Stomach smooth muscle (tissue), 2 donors: ENCODE data around the gene WFIKKN1.

Source experiments
- H3K27ac ChIP-seq: one replicate; pipeline ENCODE4 v1.7.0; 2013; ENCODE audit warnings: mild to moderate bottlenecking, low read length, inconsistent platforms
- H3K27me3 ChIP-seq, 2 donors: one replicate each; pipeline ENCODE4 v1.7.0; 2013; ENCODE audit warnings: low read length in 2 of 2; ENCODE audit not compliant: insufficient read depth in 2 of 2, control insufficient read depth in 1 of 2
- H3K36me3 ChIP-seq, 2 donors: one replicate each; pipeline ENCODE4 v1.7.0; 2013; ENCODE audit warnings: low read length in 2 of 2; ENCODE audit not compliant: control insufficient read depth in 2 of 2, insufficient read depth in 2 of 2
- H3K4me1 ChIP-seq: one replicate; pipeline ENCODE4 v1.7.0; 2013; ENCODE audit warnings: low read length; ENCODE audit not compliant: control insufficient read depth, insufficient read depth
- H3K4me3 ChIP-seq, 2 donors: one replicate each; pipeline ENCODE4 v1.7.0; 2013; ENCODE audit warnings: low read length in 2 of 2
- H3K9ac ChIP-seq, 2 donors: one replicate each; pipeline ENCODE4 v1.7.0; 2013; ENCODE audit warnings: low read length in 2 of 2, mild to moderate bottlenecking in 1 of 2
- H3K9me3 ChIP-seq, 2 donors: one replicate each; pipeline ENCODE4 v1.7.0; 2013; ENCODE audit warnings: low read length in 2 of 2; ENCODE audit not compliant: control insufficient read depth in 2 of 2
- donor health status: healthy.
- donor health status: Pancreatic carcinoma.

WFIKKN1 gene

GRCh38 chr16:632486-633335 is 1.9 kb downstream of the WFIKKN1 start:
- Histone ChIP-seq H3K4me1 (peaks cover 31% of the 10 kb centered on the region), H3K27ac (no peak overlapping the region), H3K4me3 (no peak overlapping the region), H3K27me3 (peaks cover 2 to 6% of the 10 kb centered on the region in 2 donors), H3K36me3 (peaks cover 0 to 2% of the 10 kb centered on the region in 2 donors), H3K9ac (no peak overlapping the region), H3K9me3 (no peaks in the 10 kb centered on the region)

GRCh38 chr16:633336-634050 is 2.7 kb downstream of the WFIKKN1 start:
- peaks cover 2 to 6% of the 10 kb centered on the region in 2 donors for H3K27me3 ChIP-seq
- H3K9me3 ChIP-seq: no peaks in the 10 kb centered on the region
- H3K36me3 ChIP-seq: no peaks in the 10 kb centered on the region
- no peak overlapping the region for H3K9ac ChIP-seq
- H3K27ac ChIP-seq: no peak overlapping the region
- H3K4me1 ChIP-seq: peaks cover 36% of the 10 kb centered on the region
- no peak overlapping the region for H3K4me3 ChIP-seq

- H3K27me3 ChIP-seq: peaks cover 2 to 6% of the 10 kb centered on the region in 2 donors
- no peak overlapping the region for H3K27ac ChIP-seq
- no peaks in the 10 kb centered on the region for H3K9me3 ChIP-seq
- H3K4me3 ChIP-seq: no peak overlapping the region
- no peak overlapping the region for H3K9ac ChIP-seq
- H3K36me3 ChIP-seq: no peaks in the 10 kb centered on the region
- peaks cover 36% of the 10 kb centered on the region for H3K4me1 ChIP-seq
Measured at GRCh38 chr16:634051-634670, 3.4 kb downstream of the WFIKKN1 start.

- Histone ChIP-seq H3K27me3 (peaks cover 2 to 6% of the 10 kb centered on the region in 2 donors), H3K4me1 (peaks cover 34% of the 10 kb centered on the region), H3K36me3 (no peaks in the 10 kb centered on the region), H3K27ac (no peak overlapping the region), H3K9me3 (no peaks in the 10 kb centered on the region), H3K4me3 (peak overlapping the region in 1 of 2 donors; percentile 94), H3K9ac (peak overlapping the region in 1 of 2 donors; percentile 93)
Measured at GRCh38 chr16:634996-635395, 4.2 kb downstream of the WFIKKN1 start.

DNA sequence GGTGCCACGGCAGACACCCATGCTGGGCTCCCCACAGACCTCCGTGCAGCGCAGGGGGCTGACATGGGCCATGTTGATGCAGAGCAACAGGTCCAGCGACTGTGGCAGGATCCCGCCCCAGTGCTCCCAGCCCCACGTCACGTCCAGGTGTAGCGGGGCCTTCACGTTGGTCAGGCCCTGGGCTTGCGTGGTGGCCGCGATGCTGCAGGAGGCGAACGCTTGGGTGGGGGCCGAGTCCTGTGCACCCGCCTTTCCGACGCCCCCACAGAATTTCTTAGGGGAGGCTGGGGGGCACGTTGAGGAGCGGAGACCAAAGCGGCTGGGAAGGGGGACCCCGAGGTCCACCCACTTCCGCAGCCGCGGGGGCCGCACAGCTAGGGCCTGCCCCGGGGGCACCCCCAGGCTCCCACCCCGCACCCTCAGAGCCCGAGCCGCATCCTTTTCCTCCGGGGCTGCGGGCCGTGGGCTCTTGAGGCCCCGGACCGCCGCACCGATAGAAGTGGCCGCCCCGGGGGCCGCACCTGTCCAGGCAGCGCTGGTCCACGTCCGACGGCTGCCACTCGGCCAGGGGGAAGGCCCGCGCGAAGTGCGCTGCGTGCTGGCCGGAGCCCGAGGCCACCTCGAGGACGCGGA is 4.9 kb downstream of the WFIKKN1 start:
- Histone ChIP-seq H3K4me3 (peak overlapping the region; percentile 94 to 97), H3K9ac (peak overlapping the region; percentile 42 to 93), H3K4me1 (peaks cover 28% of the 10 kb centered on the region), H3K27me3 (peaks cover 0 to 6% of the 10 kb centered on the region in 2 donors), H3K36me3 (no peaks in the 10 kb centered on the region), H3K27ac (peak overlapping the region; percentile 95), H3K9me3 (no peaks in the 10 kb centered on the region)

- peaks cover 30% of the 10 kb centered on the region for H3K4me1 ChIP-seq
- H3K27me3 ChIP-seq: peaks cover 0 to 4% of the 10 kb centered on the region in 2 donors
- H3K9me3 ChIP-seq: no peaks in the 10 kb centered on the region
- peak within 1 kb of the TSS; percentile 95 for H3K27ac ChIP-seq
- no peaks in the 10 kb centered on the region for H3K36me3 ChIP-seq
- peak within 1 kb of the TSS; percentile 94 to 97 for H3K4me3 ChIP-seq
- peak within 1 kb of the TSS; percentile 93 to 97 for H3K9ac ChIP-seq
Measured at GRCh38 chr16:636206-637080, 5.7 kb downstream of the WFIKKN1 start, which contains the start of gene METTL26. METTL26 (minus strand) TSS chr16:636305; CDS start chr16:636290, 15 bp downstream.

GRCh38 chr16:637081-638018 is 6.6 kb downstream of the WFIKKN1 start:
- peaks cover 0 to 1% of the 10 kb centered on the region in 2 donors for H3K27me3 ChIP-seq
- H3K27ac ChIP-seq: peak overlapping the region; percentile 95

GRCh38 chr16:638034-638543 is 7.3 kb downstream of the WFIKKN1 start:
- Histone ChIP-seq H3K36me3 (no peaks in the 10 kb centered on the region), H3K9me3 (no peaks in the 10 kb centered on the region), H3K9ac (no peak overlapping the region), H3K4me3 (peak overlapping the region in 1 of 2 donors; percentile 22), H3K27ac (no peak overlapping the region), H3K27me3 (no peaks in the 10 kb centered on the region), H3K4me1 (peaks cover 41% of the 10 kb centered on the region)

More at GRCh38 chr16:637081-638018, 6.6 kb downstream of the WFIKKN1 start:
- no peaks in the 10 kb centered on the region for H3K36me3 ChIP-seq
- H3K9me3 ChIP-seq: no peaks in the 10 kb centered on the region
- H3K4me1 ChIP-seq: peaks cover 33% of the 10 kb centered on the region
- peak overlapping the region in 1 of 2 donors; percentile 93 for H3K9ac ChIP-seq
- peak overlapping the region; percentile 94 to 97 for H3K4me3 ChIP-seq

DNA sequence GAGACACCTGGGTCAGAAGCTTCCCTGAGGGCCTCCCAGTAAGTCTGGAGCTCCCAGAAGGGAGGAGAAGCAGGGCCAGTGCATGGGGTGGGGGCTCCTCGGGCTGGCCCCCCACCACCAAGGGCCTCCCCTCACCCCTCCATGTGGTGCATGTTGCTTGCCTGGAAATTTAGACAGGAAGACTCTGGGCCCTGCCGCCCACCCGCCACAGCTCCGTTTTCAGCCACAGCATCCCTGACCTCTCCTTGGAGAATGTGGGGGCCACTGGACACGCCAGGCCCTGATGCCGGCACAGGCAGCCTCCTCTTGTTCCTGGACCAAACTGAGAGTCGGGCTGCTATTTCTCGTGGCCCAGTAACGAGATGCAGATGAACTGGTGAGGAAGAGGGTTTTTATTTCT is 8.1 kb downstream of the WFIKKN1 start:
- Histone ChIP-seq H3K4me1 (peaks cover 43% of the 10 kb centered on the region), H3K9ac (no peak overlapping the region)

More for the DNA sequence above, 8.1 kb downstream of the WFIKKN1 start:
- no peak overlapping the region for H3K4me3 ChIP-seq
- H3K36me3 ChIP-seq: no peaks in the 10 kb centered on the region
- H3K27me3 ChIP-seq: no peaks in the 10 kb centered on the region
- no peak overlapping the region for H3K27ac ChIP-seq
- H3K9me3 ChIP-seq: no peaks in the 10 kb centered on the region
